GM21825 (cell line): ENCODE data around the gene DRAM2.

ENCODE experiments used
- ATAC-seq: cut with Tn5 transposase; IDR thresholded peaks from one replicate; pipeline ENCODE4 v1.9.1; 2021; ENCODE audit warnings: mild to moderate bottlenecking, moderate library complexity; ENCODE audit not compliant: unreplicated experiment

Gene DRAM2

GRCh38 chr1:111139956-111140679, at the start of gene DRAM2, which contains the start of gene CEPT1:
DRAM2 (minus strand) TSS chr1:111140093; CDS start chr1:111131554, 8,539 bp downstream.
CEPT1 (plus strand) TSS chr1:111140223; CDS start chr1:111147715, 7,492 bp downstream.
- ATAC-seq, result peak; percentile 64

GRCh38 chr1:111184663-111185062, 44.8 kb upstream of the DRAM2 start:
- ATAC-seq, result no peak

- no peak for ATAC-seq
Observed at GRCh38 chr1:111183308-111184069, 43.6 kb upstream of the DRAM2 start.

- no peak for ATAC-seq
Observed at GRCh38 chr1:111182052-111182451, 42.2 kb upstream of the DRAM2 start.

GRCh38 chr1:111179968-111180533, 40.2 kb upstream of the DRAM2 start:
- ATAC-seq, result no peak

GRCh38 chr1:111176678-111177077, 36.8 kb upstream of the DRAM2 start:
- ATAC-seq, result peak; percentile 59

GRCh38 chr1:111175349-111175748, 35.5 kb upstream of the DRAM2 start:
- ATAC-seq, result no peak

- ATAC-seq, result no peak
Observed at GRCh38 chr1:111174070-111174469, 34.2 kb upstream of the DRAM2 start.

GRCh38 chr1:111172463-111172862, 32.6 kb upstream of the DRAM2 start:
- ATAC-seq, result no peak

- no peak for ATAC-seq
Observed at GRCh38 chr1:111164151-111164550, 24.3 kb upstream of the DRAM2 start.

GRCh38 chr1:111163363-111163762, 23.5 kb upstream of the DRAM2 start:
- ATAC-seq, result no peak

- ATAC-seq, result no peak
Observed at GRCh38 chr1:111162488-111162880, 22.6 kb upstream of the DRAM2 start.

- ATAC-seq, result no peak
Observed at GRCh38 chr1:111161843-111162487, 22.1 kb upstream of the DRAM2 start.

GRCh38 chr1:111157431-111157830, 17.5 kb upstream of the DRAM2 start:
- ATAC-seq, result no peak

GRCh38 chr1:111154021-111154999, 14.4 kb upstream of the DRAM2 start:
- no peak for ATAC-seq

GRCh38 chr1:111151838-111152237, 11.9 kb upstream of the DRAM2 start:
- no peak for ATAC-seq

- peak; percentile 66 for ATAC-seq
Observed at GRCh38 chr1:111148376-111148881, 8.5 kb upstream of the DRAM2 start.

- no peak for ATAC-seq
Observed at GRCh38 chr1:111147948-111148347, 8.1 kb upstream of the DRAM2 start.

- no peak for ATAC-seq
Observed at GRCh38 chr1:111145963-111146768, 6.3 kb upstream of the DRAM2 start.
